Right atrium auricular region (tissue), 2 donors: ENCODE data around the gene KDM2B. TPM values are rescaled to one million over a fixed set of nuclear protein-coding genes. Genes with fewer than 3 reads are reported as not detected.
"Not testable (repeated sequence)": the region's sequence is repeated elsewhere in the genome, so short reads cannot be mapped to it uniquely, and the experiment has no call there.

Experiments
- DNase-seq: peaks from one replicate; pipeline ENCODE4 v3.0.0-alpha.2; 2019; ENCODE audit warnings: low spot score
- H3K27ac ChIP-seq, 2 donors: fragments of 200-600 bp; sonication (generic); 1 replicate in 1 of 2; 2 replicates in 1 of 2; pipeline ENCODE4 v1.5.1; 2016 to 2019
- H3K27me3 ChIP-seq, 2 donors: fragments of 200-600 bp; sonication (generic); one replicate each; pipeline versions ENCODE4 v1.5.1 to v1.6.0; 2017 to 2019
- H3K36me3 ChIP-seq: fragments of 200-600 bp; sonication (generic); one replicate; pipeline ENCODE4 v1.5.1; 2016
- H3K4me1 ChIP-seq, 2 donors: fragments of 200-600 bp; sonication (generic); one replicate each; pipeline versions ENCODE4 v1.5.1 to v1.6.0; 2017 to 2019
- H3K4me3 ChIP-seq, 2 donors: fragments of 200-600 bp; sonication (generic); 1 replicate in 1 of 2; 2 replicates in 1 of 2; pipeline ENCODE4 v1.5.1; 2017 to 2019; ENCODE audit warnings: mild to moderate bottlenecking in 1 of 2, moderate library complexity in 1 of 2
- H3K9me3 ChIP-seq, 2 donors: fragments of 200-600 bp; sonication (generic); one replicate each; pipeline ENCODE4 v1.5.1; 2019
- CTCF ChIP-seq, 2 donors: fragments of 200-600 bp; sonication (generic); IDR thresholded peaks; one replicate each; pipeline ENCODE4 v1.5.1; 2019; ENCODE audit warnings: antibody characterized with exemption in 2 of 2
- total RNA-seq, 2 donors: library from RNA; depleted of rRNA; stranded (reverse); fragments of >200 nt; gene quantifications; one replicate each; pipeline ENCODE4 v1.1.0, GENCODE V29; 2016

The KDM2B gene
- total RNA-seq, 2 donors from 2014 or later = 9.5 to 10.8 TPM

GRCh38 chr12:121490401-121491281 lies 90.2 kb downstream of the KDM2B start:
- no peak overlapping the region for H3K27ac ChIP-seq
- H3K36me3 ChIP-seq = no peaks in the 10 kb centered on the region
- H3K27me3 ChIP-seq = no peaks in the 10 kb centered on the region
- TF ChIP-seq CTCF (IDR thresholded peaks at IDR 0.05) = no peak
- no peak for DNase-seq
- H3K4me1 ChIP-seq = no peaks in the 10 kb centered on the region
- no peaks in the 10 kb centered on the region for H3K9me3 ChIP-seq
- no peak overlapping the region for H3K4me3 ChIP-seq

GRCh38 chr12:121489874-121490273 lies 90.9 kb downstream of the KDM2B start:
- no peak overlapping the region for H3K4me3 ChIP-seq
- no peak for DNase-seq
- TF ChIP-seq CTCF (IDR thresholded peaks at IDR 0.05) = no peak
- H3K36me3 ChIP-seq = no peaks in the 10 kb centered on the region
- H3K4me1 ChIP-seq = no peaks in the 10 kb centered on the region
- no peak overlapping the region for H3K27ac ChIP-seq
- no peaks in the 10 kb centered on the region for H3K9me3 ChIP-seq
- H3K27me3 ChIP-seq = no peaks in the 10 kb centered on the region

GRCh38 chr12:121484967-121485366 lies 95.9 kb downstream of the KDM2B start:
- no peak overlapping the region for H3K27ac ChIP-seq
- no peak overlapping the region for H3K4me3 ChIP-seq
- DNase-seq = no peak
- H3K36me3 ChIP-seq = no peaks in the 10 kb centered on the region
- TF ChIP-seq CTCF (IDR thresholded peaks at IDR 0.05) = no peak
- no peaks in the 10 kb centered on the region for H3K4me1 ChIP-seq
- no peaks in the 10 kb centered on the region for H3K27me3 ChIP-seq
- H3K9me3 ChIP-seq = no peaks in the 10 kb centered on the region

- not testable (repeated sequence) for H3K27me3 ChIP-seq
Measured at GRCh38 chr12:121484564-121484963, 96.3 kb downstream of the KDM2B start.

GRCh38 chr12:121483949-121484348 lies 96.9 kb downstream of the KDM2B start:
- no peak for DNase-seq

More at GRCh38 chr12:121484564-121484963, 96.3 kb downstream of the KDM2B start:
- not testable (repeated sequence) for H3K9me3 ChIP-seq, H3K4me1 ChIP-seq, H3K4me3 ChIP-seq, H3K27ac ChIP-seq, DNase-seq, H3K36me3 ChIP-seq

More at GRCh38 chr12:121483949-121484348, 96.9 kb downstream of the KDM2B start:
- H3K9me3 ChIP-seq = no peaks in the 10 kb centered on the region
- no peaks in the 10 kb centered on the region for H3K27me3 ChIP-seq
- no peak overlapping the region for H3K4me3 ChIP-seq
- no peak for TF ChIP-seq CTCF (IDR thresholded peaks at IDR 0.05)
- no peak overlapping the region for H3K27ac ChIP-seq
- no peaks in the 10 kb centered on the region for H3K36me3 ChIP-seq
- no peaks in the 10 kb centered on the region for H3K4me1 ChIP-seq
